ENCODE data around the gene MAN2A2. TPM values are rescaled to one million over a fixed set of nuclear protein-coding genes. Genes with fewer than 3 reads are reported as not detected.

Gene MAN2A2
- total RNA-seq, 4 donors from 2014 or later = 32.9 to 90.3 (median 66.4) TPM

DNA sequence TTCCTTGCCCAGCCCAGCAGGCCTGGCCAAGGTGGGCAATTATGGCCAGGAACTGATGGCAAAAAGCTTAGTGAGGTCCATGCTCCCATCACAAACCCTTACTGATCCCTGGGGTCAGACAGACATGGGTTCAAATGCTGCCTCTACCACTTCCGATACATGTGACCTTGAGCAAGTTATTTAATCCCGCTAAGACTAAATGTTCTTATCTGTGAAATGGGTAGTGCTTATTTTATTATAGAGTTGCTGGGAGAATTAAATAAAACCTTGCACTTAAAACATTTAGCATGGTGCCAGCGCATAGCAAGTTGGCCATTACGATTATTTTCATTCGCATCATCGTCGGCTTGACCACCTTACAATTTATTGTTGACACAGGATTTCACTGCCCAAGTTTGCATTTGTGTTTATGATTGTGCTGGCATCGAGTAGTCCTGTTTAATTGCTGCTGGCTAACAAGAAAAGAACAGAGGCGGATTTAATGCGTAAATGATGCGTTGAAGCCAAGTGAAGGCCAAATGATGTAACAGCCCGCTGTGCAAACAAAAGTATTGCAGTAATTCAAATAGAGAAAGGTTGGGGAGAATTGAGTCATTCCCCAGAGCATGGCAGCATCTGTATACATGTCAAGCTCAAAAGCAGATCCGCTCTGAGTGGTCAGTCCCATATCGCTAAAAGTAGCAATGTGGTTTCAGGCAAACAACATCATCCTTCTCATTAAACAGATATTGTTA, 42.0 kb upstream of the MAN2A2 start:
- ATAC-seq (ENCODE audit: low FRiP score) = no peak
- no peak for DNase-seq (ENCODE audit: low spot score)
- TF ChIP-seq, protein P1, sequence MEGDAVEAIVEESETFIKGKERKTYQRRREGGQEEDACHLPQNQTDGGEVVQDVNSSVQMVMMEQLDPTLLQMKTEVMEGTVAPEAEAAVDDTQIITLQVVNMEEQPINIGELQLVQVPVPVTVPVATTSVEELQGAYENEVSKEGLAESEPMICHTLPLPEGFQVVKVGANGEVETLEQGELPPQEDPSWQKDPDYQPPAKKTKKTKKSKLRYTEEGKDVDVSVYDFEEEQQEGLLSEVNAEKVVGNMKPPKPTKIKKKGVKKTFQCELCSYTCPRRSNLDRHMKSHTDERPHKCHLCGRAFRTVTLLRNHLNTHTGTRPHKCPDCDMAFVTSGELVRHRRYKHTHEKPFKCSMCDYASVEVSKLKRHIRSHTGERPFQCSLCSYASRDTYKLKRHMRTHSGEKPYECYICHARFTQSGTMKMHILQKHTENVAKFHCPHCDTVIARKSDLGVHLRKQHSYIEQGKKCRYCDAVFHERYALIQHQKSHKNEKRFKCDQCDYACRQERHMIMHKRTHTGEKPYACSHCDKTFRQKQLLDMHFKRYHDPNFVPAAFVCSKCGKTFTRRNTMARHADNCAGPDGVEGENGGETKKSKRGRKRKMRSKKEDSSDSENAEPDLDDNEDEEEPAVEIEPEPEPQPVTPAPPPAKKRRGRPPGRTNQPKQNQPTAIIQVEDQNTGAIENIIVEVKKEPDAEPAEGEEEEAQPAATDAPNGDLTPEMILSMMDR (IDR thresholded peaks at IDR 0.05) = no peak

DNA sequence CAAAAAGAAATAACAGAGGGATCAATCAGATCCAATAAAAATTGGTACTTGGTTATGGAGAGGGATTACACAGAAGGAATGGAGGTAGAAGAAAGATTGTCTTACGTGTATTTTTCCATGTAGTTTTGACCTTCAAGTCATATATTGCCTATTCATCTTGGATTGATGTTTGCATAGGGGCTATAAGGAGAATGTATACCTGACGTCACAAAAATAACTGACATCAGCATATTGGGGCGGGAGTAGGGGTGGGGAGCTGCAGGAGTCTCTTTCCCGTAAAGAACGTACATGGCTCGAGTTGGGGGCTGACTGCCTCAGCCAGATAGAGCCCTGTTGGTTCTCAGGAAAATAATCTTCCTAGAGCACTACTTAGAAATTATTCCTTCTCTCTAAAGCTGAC, 40.6 kb upstream of the MAN2A2 start:
- TF ChIP-seq, protein P1 (IDR thresholded peaks at IDR 0.05) = no peak
- no peak for DNase-seq (ENCODE audit: low spot score)
- ATAC-seq (ENCODE audit: low FRiP score) = no peak

DNA sequence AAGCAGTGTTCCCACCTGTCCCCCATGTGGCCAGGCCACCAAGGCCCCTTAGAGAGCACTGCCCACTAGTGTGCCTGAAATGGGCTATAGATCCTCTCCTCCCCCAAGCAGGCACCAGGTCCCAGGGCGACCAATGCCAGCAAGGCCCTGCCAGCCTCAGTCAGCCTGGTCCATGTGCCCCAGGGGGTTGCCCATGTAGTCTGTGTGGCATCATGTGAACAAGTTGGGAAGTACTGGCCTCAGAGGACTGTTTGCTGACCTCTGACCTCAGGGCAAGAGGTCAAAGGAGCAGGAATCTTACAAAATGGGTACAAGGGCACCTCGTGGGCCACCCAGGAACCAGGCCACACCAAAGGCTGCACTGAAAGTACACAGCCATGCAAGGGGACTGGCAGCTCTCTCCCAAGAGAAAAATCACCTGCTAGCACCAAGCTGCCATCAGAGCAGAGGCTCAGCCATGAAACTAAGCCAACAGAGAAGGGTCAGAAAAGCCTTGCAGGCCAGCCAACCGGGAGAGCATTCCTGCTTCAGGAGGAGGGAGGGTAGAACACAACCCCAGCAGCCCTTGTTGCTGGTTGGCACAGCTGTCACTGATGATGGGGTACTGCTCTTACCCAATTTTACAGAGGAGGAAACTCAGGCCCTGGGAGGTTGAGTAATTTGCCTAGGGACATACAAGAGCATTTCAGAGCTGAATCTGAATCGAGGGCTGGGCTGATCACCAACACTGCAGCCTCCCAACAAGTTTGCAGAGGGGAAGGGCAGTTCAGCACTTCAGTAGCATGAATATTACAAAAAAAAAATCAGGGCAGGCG, 39.9 kb upstream of the MAN2A2 start:
- no peak for DNase-seq (ENCODE audit: low spot score)
- TF ChIP-seq, protein P1 (IDR thresholded peaks at IDR 0.05) = no peak
- peak; percentile 60 for ATAC-seq (ENCODE audit: low FRiP score)

DNA sequence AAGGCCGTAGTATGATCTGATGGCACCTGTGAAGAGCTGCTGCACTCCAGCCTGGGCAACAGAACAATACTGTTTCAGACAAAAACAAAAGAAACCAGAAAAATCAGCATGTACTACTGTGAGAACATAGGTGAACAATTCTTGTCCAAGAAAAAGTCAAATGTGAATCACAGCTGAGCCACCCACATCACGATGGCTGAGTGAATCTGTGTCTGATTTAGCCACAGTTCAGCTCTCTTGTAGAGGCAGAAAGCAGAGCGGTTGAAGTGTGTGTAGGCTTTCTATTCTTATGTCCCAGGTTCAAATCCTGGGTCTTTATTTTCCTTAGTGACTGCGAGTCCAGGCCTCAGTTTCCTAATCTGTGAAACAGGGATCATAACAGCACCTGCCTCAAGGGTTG, 39.1 kb upstream of the MAN2A2 start:
- DNase-seq (ENCODE audit: low spot score) = no peak
- TF ChIP-seq, protein P1 (IDR thresholded peaks at IDR 0.05) = no peak
- ATAC-seq (ENCODE audit: low FRiP score) = no peak

DNA sequence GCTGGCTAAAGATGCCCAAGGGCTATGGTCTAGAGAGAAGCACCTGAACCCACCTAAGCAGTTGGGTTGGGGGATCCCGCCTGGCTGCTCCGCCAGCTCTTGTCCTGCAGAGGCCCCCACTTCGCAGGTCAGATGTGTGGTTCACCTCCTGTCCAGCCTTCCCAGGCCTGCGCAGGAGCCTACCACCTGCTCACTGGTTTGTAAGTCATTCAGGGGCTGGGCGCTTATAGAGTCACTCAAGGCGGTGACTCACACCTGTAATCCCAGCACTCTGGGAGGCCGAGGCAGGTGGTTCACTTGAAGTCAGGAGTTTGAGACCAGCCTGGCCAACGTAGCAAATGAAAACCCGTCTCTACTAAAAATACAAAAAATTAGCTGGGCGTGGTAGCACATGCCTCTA, 38.6 kb upstream of the MAN2A2 start:
- TF ChIP-seq, protein P1 (IDR thresholded peaks at IDR 0.05) = no peak
- DNase-seq (ENCODE audit: low spot score) = no peak
- ATAC-seq (ENCODE audit: low FRiP score) = no peak

DNA sequence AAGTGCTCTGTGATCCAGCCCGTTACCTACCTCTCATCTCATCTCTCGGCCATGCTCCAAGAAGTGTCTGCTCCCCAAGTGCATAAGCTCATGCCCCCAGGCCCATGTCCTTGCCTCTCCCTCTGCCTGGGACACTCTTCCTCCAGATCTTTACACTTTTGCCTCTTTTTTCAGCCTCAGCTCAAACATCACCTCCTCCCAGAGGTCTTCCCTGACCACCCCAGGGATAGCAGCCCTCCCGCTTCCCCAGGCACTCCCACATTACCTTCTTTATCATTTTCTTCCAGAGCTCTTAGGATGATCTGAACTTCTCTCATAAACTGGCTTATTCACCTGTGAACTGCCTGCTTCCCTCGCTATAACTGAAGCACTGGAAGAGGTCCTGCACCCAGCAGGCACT, 37.4 kb upstream of the MAN2A2 start:
- TF ChIP-seq, protein P1 (IDR thresholded peaks at IDR 0.05) = no peak
- ATAC-seq (ENCODE audit: low FRiP score) (no peak), DNase-seq (ENCODE audit: low spot score) (no peak)
